HG03159 (cell line): ENCODE data around the gene AHNAK2.
"Not testable (repeated sequence)": the region's sequence is repeated elsewhere in the genome, so short reads cannot be mapped to it uniquely, and the experiment has no call there.

ENCODE experiments used
- ATAC-seq: cut with Tn5 transposase; IDR thresholded peaks from one replicate; pipeline ENCODE4 v1.9.1; 2021; ENCODE audit warnings: mild to moderate bottlenecking, moderate library complexity; ENCODE audit not compliant: unreplicated experiment

Gene AHNAK2

GRCh38 chr14:104954746-104955395, 23.3 kb downstream of the AHNAK2 start:
- ATAC-seq: no peak

- no peak for ATAC-seq
Measured at GRCh38 chr14:104953896-104954656, 24.1 kb downstream of the AHNAK2 start.

GRCh38 chr14:104953097-104953496, 25.1 kb downstream of the AHNAK2 start:
- no peak for ATAC-seq

GRCh38 chr14:104951863-104952657, 26.1 kb downstream of the AHNAK2 start:
- ATAC-seq: not testable (repeated sequence)

- not testable (repeated sequence) for ATAC-seq
Measured at GRCh38 chr14:104950701-104951100, 27.5 kb downstream of the AHNAK2 start.

GRCh38 chr14:104950021-104950420, 28.2 kb downstream of the AHNAK2 start:
- ATAC-seq: no peak

- ATAC-seq: not testable (repeated sequence)
Measured at GRCh38 chr14:104949406-104949955, 28.7 kb downstream of the AHNAK2 start.

GRCh38 chr14:104948736-104949031, 29.5 kb downstream of the AHNAK2 start:
- ATAC-seq: no peak

- not testable (repeated sequence) for ATAC-seq
Measured at GRCh38 chr14:104947881-104948735, 30.1 kb downstream of the AHNAK2 start.

- not testable (repeated sequence) for ATAC-seq
Measured at GRCh38 chr14:104947201-104947600, 31.0 kb downstream of the AHNAK2 start.

- ATAC-seq: not testable (repeated sequence)
Measured at GRCh38 chr14:104945986-104946965, 31.9 kb downstream of the AHNAK2 start.

- not testable (repeated sequence) for ATAC-seq
Measured at GRCh38 chr14:104945266-104945665, 32.9 kb downstream of the AHNAK2 start.

GRCh38 chr14:104944436-104945205, 33.6 kb downstream of the AHNAK2 start:
- not testable (repeated sequence) for ATAC-seq

- ATAC-seq: not testable (repeated sequence)
Measured at GRCh38 chr14:104944016-104944308, 34.2 kb downstream of the AHNAK2 start.

- not testable (repeated sequence) for ATAC-seq
Measured at GRCh38 chr14:104943216-104944015, 34.8 kb downstream of the AHNAK2 start.

- no peak for ATAC-seq
Measured at GRCh38 chr14:104942586-104942985, 35.6 kb downstream of the AHNAK2 start.

- ATAC-seq: no peak
Measured at GRCh38 chr14:104941508-104942365, 36.4 kb downstream of the AHNAK2 start.
